GM19372 (cell line): ENCODE results near the gene GRAMD2B.
"Not testable (repeated sequence)": the region's sequence is repeated elsewhere in the genome, so short reads cannot be mapped to it uniquely, and the experiment has no call there.

Source experiments
- ATAC-seq: cut with Tn5 transposase; IDR thresholded peaks from one replicate; pipeline ENCODE4 v1.9.1; 2021; ENCODE audit warnings: mild to moderate bottlenecking, low read depth, moderate library complexity; ENCODE audit not compliant: unreplicated experiment

Gene GRAMD2B, protein sequence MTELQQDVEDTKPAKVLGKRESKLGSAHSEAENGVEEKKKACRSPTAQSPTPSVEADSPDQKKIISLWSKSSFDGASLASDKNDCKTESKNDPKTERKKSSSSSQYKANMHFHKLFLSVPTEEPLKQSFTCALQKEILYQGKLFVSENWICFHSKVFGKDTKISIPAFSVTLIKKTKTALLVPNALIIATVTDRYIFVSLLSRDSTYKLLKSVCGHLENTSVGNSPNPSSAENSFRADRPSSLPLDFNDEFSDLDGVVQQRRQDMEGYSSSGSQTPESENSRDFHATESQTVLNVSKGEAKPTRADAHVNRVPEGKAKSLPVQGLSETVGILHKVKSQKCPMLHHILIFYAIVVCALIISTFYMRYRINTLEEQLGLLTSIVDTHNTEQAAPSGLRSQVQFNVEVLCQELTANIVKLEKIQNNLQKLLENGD

GRCh38 chr5:126422994-126423788, at the start of gene GRAMD2B:
GRAMD2B (plus strand) TSS chr5:126423409; CDS start chr5:126423607, 198 bp downstream.
- peak; percentile 86 for ATAC-seq

DNA sequence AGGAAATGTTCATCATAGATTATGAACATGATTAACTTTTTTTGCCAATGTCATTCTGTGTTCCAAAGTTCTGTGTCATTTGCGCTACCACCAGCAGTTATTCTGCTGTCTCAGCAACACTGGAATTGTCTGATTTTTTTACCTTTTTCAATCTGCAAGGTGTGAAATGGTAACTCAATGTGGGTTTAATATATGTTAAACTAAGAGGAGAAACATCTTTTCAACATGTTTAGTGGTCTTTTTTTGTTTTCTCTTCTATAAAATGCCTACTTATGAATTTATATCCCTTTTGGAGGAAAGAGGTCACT, 49.1 kb upstream of the GRAMD2B start:
- ATAC-seq = no peak

- no peak for ATAC-seq
Observed at GRCh38 chr5:126376443-126376842, 46.8 kb upstream of the GRAMD2B start.

DNA sequence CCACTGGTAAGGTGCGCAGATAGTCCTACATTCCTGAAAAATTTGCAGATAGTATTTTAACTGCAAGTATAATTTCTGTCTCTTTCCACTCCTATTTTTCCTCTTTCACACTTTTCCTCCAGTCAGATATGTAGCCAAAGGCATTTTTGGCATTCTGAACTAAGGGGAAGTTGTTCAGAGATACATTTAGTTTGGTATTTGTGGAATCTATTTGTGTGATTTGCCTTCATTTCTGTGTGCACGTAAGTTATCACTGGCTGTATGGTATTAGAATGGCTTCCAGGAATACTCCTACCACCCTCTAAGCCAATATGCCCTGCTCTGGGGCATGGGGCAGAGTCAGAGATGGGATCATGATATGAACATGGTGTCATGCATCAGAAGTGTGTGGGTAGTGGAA, 45.8 kb upstream of the GRAMD2B start:
- ATAC-seq = no peak

- ATAC-seq = not testable (repeated sequence)
Observed at GRCh38 chr5:126380316-126380715, 42.9 kb upstream of the GRAMD2B start.

DNA sequence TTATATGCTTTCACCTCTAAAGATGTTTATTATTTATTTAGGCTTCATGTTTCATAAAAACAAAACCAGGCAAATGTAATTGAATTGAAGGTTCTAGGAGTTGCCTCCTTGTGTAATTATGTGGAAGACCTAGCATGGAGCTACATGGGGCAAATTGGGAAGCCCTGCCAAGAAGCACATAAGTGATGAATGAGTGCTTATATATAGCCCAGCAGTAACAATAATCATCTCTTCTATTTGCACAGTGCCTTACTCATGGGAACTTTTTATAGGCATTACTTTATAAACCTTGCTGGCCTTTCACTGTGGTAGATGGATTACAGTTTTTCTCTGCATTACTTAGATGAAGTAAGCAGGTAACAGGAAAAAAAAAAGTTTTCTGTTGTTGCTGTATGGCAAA, 40.0 kb upstream of the GRAMD2B start:
- ATAC-seq = no peak

- no peak for ATAC-seq
Observed at GRCh38 chr5:126383776-126384175, 39.4 kb upstream of the GRAMD2B start.

- ATAC-seq = no peak
Observed at GRCh38 chr5:126384985-126385384, 38.2 kb upstream of the GRAMD2B start.

DNA sequence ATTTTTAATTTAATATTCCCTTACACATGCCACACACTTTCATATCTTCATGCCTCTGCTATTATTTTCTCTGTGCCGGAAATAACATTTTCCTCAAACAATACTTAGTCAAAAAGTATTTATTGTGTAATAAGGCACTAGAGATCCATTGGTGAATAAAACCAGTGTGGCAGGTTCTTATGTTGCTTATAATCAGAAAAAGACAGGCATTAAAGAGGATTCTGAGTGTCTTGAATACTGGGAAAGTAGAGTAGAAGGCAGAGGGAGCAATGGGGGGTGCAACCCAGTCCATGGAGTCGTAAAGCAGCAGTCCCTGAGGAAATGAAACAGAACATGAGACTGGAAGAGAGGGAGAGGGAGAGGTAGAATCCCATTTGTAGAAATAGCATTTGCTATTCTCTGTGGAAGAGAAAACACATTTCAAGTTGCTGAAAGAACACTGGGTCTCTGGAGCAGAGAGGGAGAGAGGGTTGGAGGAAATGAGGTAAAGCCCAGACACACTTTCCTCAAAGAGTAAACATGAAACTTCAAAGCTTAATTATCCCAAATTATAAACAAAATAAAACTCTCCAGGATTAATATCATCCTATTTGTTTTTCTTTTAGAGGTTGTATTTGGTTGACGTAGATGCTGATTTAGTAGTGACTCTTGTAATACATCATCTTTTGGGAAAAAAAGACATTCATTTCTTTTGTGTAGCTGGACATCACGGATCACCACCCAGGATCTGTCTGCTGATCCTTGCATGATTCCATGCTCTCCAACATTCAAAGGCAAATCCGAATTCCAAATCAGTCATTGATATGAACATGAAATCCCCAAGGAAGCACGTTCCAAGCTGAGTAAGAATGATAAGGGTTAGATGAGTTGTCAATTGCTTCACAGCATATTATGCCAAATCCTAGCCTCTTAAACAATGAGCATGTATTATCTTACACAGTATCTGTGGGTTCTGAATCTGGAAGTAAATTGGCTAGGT, 37.4 kb upstream of the GRAMD2B start:
- no peak for ATAC-seq

DNA sequence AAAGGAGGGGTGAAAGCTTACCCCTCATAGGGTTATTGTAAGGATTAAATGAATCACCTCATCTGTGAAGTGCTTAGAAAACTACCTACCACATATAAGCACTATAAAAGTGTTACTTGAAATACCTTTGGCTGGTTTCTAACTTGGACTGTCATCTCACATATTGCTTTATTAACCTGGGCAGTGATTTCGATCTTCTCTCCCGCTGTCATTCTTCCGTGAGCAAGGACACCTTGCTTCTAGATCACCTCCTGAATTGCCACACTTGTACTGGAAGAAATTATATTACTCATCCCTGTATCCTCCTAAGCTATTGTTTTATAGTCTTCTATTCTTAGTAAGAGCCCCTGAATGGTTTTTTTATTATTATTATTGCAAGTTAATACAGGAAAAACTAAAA, 34.0 kb upstream of the GRAMD2B start:
- no peak for ATAC-seq

DNA sequence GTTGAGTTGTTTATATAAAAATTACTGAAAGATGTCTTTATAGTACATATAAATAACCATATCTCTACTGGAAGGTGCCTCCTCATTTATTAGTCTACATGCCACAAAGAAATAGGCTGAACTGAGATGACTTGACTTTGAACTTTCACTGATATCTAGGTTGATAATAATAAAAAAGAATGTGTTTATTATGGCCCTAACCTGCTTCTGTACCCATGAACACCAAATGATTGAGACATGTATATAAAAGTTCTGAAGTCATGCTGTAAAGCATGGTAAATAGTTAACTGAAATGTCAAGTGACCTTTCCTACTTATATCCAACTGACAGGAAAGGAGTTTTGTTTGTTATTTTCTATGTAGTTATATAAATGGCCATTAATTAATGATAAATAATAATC, 33.2 kb upstream of the GRAMD2B start:
- no peak for ATAC-seq

- no peak for ATAC-seq
Observed at GRCh38 chr5:126391386-126391785, 31.8 kb upstream of the GRAMD2B start.

- no peak for ATAC-seq
Observed at GRCh38 chr5:126394211-126394788, 28.9 kb upstream of the GRAMD2B start.

DNA sequence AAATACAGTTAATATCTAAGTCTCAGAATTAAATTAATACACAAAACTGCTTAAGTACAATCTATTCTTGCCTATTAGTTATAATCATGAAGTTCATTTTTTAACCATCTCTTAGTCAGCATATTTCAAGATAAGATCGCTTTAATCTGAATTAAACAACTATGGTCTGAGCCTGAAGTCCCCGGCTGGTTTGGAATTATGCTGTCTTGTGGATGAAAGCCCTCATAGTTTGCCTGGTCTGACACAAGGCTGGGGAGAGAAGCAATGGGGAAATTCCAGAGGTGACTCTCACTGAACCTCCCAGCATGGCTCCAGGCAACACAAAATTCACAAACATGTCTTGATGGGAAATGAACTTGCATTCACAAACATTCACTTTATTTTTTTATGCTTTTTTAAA, 28.0 kb upstream of the GRAMD2B start:
- ATAC-seq = no peak

DNA sequence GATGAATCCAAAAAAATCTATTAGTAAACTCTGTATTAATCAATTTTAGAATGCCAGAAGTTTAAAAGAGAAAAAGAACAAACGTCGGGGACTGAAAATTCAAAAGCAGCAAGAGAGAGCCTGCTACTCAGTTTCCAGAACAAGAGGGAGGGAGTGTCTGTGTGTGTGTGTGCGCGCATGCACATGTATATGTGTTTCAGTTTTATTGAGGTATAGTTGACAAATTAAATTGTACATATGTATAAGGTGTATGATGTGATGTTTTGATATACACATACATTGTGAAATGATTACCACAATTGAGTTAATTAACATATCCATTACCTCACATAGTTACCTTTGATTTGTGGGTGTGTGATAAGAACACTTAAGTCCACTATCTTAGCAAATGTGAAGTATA, 27.6 kb upstream of the GRAMD2B start:
- no peak for ATAC-seq

- ATAC-seq = not testable (repeated sequence)
Observed at GRCh38 chr5:126396721-126397120, 26.5 kb upstream of the GRAMD2B start.

DNA sequence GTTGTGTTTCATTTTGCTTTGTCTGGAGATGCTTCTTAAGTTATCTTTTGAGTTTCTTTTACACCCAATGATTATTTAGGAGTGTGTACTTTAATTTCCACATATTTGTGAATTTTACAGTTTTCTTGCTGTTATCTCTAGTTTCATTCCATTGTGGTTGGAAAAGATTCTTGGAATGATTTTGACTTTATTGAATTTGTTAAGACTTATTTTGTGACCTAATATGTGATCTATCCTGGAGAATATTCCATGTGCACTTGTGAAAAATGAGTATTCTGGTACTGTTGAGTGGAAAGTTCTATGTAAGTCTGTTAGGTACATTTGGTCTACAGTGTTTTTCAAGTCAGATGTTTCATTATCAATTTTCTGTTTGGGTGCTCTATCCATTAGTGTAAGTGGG, 24.4 kb upstream of the GRAMD2B start:
- ATAC-seq = no peak

GRCh38 chr5:126400621-126401251, 22.5 kb upstream of the GRAMD2B start:
- no peak for ATAC-seq

GRCh38 chr5:126402621-126403555, 20.3 kb upstream of the GRAMD2B start:
- ATAC-seq = no peak
